Middle frontal gyrus (tissue), 1 donor: ENCODE results near the gene CACNG7.
A peak's percentile ranks its signal among the peaks of the same experiment; 100 is the strongest.
"Not testable (repeated sequence)": the region's sequence is repeated elsewhere in the genome, so short reads cannot be mapped to it uniquely, and the experiment has no call there.

ENCODE experiments used
- DNase-seq: peaks from one replicate; pipeline ENCODE4 v3.0.0-alpha.2; 2015; ENCODE audit warnings: low spot score; ENCODE audit errors: extremely low spot score

CACNG7 gene

DNA sequence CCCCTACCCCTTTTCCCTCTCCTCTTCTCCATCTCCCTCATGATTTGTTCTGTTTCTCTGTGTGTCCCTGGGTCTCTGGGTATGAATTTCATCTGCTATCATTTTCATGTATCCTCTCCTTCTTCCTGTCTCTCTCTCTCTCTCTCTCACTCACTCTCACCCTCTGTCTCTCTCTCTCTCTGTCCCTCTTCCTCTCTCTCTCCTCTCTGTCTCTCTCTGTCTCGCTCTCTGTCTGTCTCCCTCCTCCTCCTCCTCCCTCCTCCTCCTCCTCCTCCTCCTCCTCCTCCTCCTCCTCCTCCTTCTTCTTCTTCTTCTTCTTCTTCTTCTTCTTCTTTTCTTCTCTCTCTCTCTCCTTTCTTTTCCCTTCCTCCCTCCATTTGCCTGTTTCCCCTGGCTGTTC, 3.3 kb upstream of the CACNG7 start:
- DNase-seq, result no peak

- no peak for DNase-seq
Measured at GRCh38 chr19:53906211-53907192, 2.6 kb upstream of the CACNG7 start.

DNA sequence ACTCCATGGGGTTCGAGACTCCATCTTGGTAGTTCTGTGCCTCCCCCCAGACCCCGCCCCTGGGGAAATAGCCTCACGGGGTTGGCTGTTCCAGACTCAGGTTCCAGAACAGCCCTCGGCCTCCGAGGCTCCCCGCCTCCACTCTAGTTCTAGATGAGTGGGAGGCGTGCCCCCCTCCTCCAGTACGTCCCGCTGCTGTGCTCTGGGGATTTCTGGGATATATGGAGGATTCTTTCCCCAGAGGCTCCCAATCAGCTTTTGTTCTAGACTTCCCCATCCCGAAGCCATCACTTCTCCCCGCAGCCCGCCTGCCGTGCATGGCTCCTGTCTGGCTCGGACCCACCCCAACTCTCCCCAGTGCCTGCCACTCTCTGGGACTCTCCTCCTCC, 1.9 kb upstream of the CACNG7 start:
- DNase-seq, result no peak

DNA sequence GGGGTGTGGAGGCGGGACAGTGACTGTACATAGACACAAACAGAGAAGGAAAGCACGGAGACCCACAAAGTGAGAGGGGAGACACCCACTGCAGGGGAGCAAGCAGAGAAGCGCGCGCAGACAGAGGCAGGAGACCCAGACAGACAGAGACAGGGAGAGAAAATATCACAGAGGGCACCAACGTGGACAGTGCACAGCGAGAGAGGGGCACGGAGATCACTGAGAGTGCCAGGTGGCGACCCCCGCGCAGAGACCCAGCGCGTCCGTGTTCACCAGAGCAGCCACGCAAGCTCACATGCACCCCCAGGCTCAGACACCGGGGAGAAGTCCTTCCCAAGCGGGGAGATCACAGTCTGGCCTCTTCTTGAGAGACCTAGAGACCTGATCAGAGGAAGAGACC, 1.4 kb upstream of the CACNG7 start:
- DNase-seq, result no peak

- peak; percentile 78 for DNase-seq
Measured at GRCh38 chr19:53908106-53908934, 758 bp upstream of the CACNG7 start.

- DNase-seq, result no peak
Measured at GRCh38 chr19:53909471-53910169, 542 bp downstream of the CACNG7 start.

DNA sequence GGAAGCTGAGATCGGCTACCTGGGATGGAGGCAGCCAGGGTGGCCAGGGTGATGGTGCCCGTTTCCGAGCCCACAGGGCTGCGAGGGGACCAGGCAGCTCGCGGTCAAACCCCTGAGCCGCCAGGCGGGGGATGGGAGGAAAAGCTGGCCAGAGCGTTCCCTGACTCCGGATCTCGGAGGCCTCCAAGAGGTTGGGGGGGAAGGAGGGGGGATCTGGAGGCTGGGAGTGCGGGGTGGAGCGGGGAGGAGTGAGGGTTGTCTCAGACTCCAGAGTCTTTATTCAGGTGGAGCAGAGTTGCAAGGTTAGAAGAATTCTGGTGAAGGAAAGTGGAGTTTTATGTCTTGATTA, 1.1 kb downstream of the CACNG7 start:
- DNase-seq, result no peak

GRCh38 chr19:53912653-53913052, 3.6 kb downstream of the CACNG7 start:
- no peak for DNase-seq

DNA sequence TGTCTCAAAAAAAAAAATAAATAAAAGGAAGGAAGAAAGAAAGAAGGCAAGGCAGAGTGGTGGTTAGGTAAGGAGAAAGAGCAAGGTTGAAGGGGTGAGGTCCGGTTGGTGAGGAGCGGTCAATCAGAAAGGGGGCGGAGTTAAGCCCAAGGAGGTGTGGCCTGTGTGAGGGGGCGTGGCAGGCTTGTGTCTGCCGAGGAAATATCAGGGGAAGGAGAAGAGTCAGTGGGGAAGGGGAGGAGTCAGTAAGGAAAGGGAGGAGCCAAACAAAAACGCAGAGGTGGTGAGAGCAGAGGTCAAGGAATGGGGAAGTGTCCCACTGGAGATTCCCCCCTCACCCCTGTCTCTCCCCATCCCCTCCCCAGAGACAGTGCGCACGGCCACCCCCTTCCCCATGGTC, 5.9 kb downstream of the CACNG7 start:
- DNase-seq, result no peak

- DNase-seq, result no peak
Measured at GRCh38 chr19:53916004-53916403, 6.9 kb downstream of the CACNG7 start.

DNA sequence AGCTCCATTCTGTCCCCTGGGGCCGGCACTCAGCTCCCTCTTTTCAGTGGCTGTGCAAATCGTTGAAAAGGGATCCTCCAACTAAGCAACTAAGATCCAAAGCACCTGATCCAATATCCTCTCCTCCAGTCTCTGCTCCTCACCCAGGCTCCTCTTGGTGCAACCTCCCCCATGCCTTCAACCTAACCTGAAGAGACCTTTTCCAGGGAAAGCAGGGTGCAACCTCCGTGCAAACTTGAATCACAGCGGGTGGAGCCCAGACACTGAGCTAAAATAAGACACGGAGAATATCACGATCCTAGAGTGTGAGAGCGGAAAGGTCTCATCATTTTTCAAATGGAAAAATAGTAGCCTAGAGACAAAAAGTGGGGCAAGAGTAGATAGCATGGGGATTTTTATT, 8.3 kb downstream of the CACNG7 start:
- no peak for DNase-seq

DNA sequence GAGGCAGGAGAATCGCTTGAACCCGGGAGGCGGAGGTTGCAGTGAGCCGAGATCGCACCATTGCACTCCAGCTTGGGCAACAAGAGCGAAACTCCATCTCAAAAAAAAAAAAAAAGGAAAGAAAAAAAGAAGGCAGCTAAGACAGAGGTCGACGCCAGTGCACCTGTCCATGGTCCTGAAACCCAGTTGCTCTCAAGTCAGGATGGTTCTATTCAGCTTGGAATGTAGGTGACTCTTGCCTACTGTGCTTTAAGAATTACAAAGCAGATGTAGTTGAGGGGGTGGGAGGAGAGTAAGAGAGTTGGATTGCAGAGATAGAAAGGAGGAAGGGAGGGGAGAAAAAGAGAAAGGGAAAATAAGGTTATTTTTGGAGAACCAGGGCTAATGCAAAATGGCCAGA, 18.7 kb downstream of the CACNG7 start:
- no peak for DNase-seq

DNA sequence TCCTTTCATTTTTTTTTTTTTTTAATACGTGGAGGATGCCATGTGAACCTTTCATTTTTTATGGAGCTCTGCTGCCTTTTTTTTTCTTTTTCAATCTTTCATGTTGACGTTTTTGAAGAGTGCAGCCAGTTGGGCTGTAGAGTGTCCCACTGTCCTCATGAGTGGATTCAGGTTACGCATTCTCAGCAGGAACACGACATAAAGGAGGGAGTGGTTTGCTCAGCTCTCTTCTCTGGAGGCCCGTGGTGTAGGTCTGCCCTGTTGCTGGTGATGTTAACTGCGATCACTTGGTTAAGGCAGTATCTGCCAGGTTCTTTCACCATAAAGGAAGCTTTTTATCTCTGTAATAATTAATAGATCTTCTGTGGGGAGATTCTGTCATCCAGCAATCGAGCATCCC, 27.0 kb downstream of the CACNG7 start:
- DNase-seq, result no peak

GRCh38 chr19:53942001-53942786, 33.1 kb downstream of the CACNG7 start:
- DNase-seq, result no peak

DNA sequence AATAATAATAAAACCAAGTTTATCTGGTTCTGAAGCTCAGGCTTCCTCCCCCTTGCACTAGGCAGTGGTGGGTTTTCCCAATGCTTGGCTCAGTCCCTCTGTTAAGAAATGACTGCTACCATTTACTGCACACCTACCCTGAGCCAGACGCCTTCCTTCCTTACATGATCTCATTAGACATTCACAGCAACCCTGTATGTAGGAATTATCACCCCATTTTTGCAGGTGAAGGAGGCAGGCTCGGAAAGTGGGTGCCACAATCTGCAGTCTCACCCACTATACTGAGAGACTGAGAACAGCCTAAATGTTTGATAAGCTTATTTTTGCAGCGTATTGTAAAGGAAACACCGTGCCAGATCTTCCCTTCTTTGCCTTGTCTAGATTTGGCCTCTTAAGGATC, 35.3 kb downstream of the CACNG7 start:
- no peak for DNase-seq

DNA sequence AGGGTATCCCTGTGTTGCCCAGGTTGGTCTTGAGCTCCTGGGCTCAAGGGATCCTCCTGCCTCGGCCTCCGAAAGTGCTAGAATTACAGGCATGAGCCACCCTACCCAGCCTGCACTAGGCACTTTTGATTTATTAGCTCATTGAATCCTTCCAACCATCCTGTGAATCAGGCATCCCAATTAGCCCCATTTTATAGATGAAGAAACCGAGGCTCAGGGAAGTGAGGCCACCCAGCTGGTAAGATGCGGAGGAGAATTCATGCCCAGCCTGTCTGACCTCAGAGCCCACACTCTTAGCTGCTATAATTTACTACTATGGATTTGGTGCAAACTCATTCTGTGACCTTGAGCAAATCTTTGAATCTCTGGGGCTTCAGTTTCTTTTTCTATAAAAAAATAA, 35.9 kb downstream of the CACNG7 start:
- no peak for DNase-seq

- DNase-seq, result no peak
Measured at GRCh38 chr19:53945441-53945840, 36.4 kb downstream of the CACNG7 start.

- no peak for DNase-seq
Measured at GRCh38 chr19:53945998-53946397, 36.9 kb downstream of the CACNG7 start.

DNA sequence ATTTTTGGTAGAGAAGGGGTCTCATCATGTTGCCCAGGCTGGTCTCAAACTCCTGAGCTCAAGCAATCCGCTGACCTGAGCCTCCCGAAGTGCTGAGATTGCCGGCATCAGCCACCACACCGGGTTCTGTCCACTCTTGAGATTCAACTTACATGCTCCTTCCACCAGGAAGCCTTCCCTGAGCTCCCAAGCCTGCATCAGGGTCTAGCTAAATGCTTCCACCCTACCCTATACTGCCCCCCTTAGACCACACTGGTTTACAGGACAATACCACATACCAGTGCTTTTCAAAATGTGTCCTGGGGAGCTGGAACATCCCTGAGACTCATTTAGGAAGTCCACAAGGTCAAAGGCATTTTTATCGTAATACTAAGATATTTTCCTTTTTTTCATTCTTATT, 38.5 kb downstream of the CACNG7 start:
- DNase-seq, result no peak

- not testable (repeated sequence) for DNase-seq
Measured at GRCh38 chr19:53948611-53949010, 39.5 kb downstream of the CACNG7 start.

DNA sequence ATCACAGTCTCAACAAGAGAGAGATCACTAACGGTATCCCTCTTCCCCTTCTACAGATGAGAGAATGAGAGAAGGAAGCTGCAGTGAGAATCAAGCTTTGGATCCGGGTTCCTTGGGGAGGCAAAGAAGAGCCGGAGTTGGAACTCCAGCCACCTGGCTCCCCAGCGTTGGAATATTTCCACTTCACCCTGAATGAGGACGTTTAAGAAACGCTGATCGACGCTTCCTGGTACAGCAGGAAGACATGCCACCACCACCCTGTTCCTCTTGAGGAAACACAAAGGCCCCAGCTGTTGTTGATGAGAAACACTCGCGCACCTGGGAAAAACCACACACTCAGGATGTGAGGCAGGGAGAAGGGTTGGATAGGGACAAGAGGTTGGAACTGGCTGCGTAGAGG, 42.4 kb downstream of the CACNG7 start:
- no peak for DNase-seq
